RWPE1 (cell line): ENCODE results near the gene C1orf35.

Experiments
- CTCF ChIA-PET: fragments of 350-600 bp; sonication (Branson Sonifier 250); formaldehyde crosslinking; extraction: SDS; loops from one replicate; lab custom pipeline; 2021; lab: Yijun Ruan, JAX
- POLR2A ChIA-PET: fragments of 400-600 bp; formaldehyde crosslinking; extraction: SDS; loops from one replicate; lab custom pipeline; 2020; ENCODE audit warnings: antibody characterized with exemption; ENCODE audit not compliant: low non-redundant PET; lab: Yijun Ruan, JAX
- DNase-seq: peaks from one replicate; pipeline ENCODE4 v3.0.0; 2012; ENCODE audit warnings: low spot score
- H3K27ac ChIP-seq: fragments of 450-650 bp; 2 replicates; pipeline ENCODE4 v1.5.1; 2017
- TF ChIP-seq, protein P1 (sequence below): fragments of 450-650 bp; conservative IDR thresholded peaks from 2 replicates; pipeline ENCODE4 v1.5.1; 2017; ENCODE audit warnings: low read depth, mild to moderate bottlenecking

The C1orf35 gene

DNA sequence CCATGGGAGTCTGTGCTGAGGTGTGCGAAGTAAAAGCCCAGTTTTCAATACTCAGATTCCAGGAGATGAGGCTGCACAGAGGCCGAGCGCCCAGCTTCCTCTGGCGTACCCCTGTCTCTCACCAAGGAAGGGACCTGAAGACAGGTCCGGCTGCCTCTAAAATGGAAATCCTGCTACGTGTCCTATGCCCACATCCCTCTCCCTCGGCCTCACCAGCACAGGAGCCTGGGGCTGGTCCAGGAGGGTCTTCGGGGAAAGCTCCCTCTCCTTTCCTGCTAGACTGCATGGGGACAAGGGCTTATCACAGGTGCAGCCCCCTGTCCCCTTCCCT lies 5.6 kb upstream of the C1orf35 start:
- POLR2A ChIA-PET: no interaction called here
- TF ChIP-seq, protein P1, sequence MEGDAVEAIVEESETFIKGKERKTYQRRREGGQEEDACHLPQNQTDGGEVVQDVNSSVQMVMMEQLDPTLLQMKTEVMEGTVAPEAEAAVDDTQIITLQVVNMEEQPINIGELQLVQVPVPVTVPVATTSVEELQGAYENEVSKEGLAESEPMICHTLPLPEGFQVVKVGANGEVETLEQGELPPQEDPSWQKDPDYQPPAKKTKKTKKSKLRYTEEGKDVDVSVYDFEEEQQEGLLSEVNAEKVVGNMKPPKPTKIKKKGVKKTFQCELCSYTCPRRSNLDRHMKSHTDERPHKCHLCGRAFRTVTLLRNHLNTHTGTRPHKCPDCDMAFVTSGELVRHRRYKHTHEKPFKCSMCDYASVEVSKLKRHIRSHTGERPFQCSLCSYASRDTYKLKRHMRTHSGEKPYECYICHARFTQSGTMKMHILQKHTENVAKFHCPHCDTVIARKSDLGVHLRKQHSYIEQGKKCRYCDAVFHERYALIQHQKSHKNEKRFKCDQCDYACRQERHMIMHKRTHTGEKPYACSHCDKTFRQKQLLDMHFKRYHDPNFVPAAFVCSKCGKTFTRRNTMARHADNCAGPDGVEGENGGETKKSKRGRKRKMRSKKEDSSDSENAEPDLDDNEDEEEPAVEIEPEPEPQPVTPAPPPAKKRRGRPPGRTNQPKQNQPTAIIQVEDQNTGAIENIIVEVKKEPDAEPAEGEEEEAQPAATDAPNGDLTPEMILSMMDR: no peak
- no peak for DNase-seq
- peak overlapping the region; percentile 70 for H3K27ac ChIP-seq
- CTCF ChIA-PET: interaction anchor here (0.9 kb wide), 1 partner anchor 36 kb away, joined by 3 read pairs; no protein-coding TSS in a partner anchor

DNA sequence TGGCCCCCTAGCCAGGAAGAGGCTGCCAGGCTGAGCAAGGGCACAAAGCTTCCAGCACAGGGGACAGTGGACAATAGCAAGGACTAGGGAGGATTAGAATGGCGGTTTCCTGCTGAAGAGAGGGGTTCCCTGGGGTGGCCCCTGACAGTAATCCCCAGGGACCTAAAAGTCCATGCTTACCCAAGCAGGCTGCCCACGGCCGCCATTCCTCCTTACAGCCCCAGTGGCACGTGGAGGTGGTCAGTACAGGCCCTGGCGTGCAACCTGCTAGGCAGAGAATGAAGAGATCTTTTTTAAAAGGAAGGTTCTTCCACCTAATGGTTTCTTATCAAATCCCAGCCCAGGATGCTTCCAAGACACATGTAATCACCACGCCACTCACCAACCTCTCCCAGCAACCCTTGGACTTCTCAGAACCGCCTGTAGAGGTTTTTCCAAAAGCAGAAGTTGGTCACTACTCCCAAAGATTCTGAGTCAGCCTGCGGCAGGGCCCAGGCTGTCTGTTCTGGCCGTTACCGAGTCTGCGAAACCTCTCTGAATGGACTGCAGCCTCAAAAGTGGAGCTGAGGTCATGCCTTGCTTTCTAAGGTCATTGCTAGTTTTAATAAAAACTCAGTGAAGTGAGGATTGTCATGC lies 5.0 kb upstream of the C1orf35 start:
- H3K27ac ChIP-seq: peak overlapping the region; percentile 70
- ChIA-PET CTCF (interaction anchor here (0.5 to 0.9 kb wide), 2 partner anchors 35 to 345 kb away, joined by 3 to 6 read pairs; no protein-coding TSS in a partner anchor), POLR2A (interaction anchor here (0.6 kb wide), 1 partner anchor 350 kb away, joined by 5 read pairs; no protein-coding TSS in a partner anchor)
- no peak for DNase-seq
- TF ChIP-seq, protein P1: no peak

DNA sequence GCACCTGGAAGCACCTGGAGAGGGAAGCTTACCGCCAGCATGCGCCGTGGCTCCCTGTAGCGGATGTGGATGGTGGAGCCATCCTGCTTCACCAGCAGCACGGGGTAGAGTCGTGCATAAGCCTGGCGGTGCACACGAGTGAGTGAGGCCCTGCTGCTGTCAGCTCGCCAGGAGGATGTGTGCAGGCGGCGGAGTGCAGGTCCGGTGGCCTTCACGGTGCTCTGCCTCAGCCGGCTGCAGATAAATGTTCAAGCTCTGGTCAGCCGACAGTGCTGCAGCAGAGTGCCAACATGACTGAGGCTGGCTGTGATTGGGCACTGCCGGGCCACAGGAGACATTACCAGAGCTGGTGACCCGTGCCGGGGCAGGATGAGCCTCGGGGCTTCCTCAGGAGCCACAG lies 4.5 kb upstream of the C1orf35 start:
- ChIA-PET CTCF (interaction anchor here (0.5 kb wide), 1 partner anchor 346 kb away, joined by 6 read pairs; no protein-coding TSS in a partner anchor), POLR2A (interaction anchor here (0.6 kb wide), 1 partner anchor 351 kb away, joined by 5 read pairs; no protein-coding TSS in a partner anchor)

DNA sequence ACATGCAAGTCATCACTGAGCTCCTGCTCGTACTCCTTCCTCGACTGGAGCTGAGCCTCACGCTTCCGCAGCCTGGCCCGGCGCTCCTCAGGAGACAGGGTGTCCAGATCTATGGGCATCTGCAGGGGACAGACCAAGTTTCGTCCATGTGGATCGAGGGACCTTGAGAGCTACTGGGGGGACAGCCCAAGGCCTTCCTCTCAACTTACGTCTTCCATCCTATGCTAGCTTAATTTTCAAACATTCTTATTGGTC lies 3.6 kb upstream of the C1orf35 start:
- TF ChIP-seq, protein P1: no peak

More for the DNA sequence above, 4.5 kb upstream of the C1orf35 start:
- peak overlapping the region; percentile 70 for H3K27ac ChIP-seq
- DNase-seq: no peak
- TF ChIP-seq, protein P1: no peak

DNA sequence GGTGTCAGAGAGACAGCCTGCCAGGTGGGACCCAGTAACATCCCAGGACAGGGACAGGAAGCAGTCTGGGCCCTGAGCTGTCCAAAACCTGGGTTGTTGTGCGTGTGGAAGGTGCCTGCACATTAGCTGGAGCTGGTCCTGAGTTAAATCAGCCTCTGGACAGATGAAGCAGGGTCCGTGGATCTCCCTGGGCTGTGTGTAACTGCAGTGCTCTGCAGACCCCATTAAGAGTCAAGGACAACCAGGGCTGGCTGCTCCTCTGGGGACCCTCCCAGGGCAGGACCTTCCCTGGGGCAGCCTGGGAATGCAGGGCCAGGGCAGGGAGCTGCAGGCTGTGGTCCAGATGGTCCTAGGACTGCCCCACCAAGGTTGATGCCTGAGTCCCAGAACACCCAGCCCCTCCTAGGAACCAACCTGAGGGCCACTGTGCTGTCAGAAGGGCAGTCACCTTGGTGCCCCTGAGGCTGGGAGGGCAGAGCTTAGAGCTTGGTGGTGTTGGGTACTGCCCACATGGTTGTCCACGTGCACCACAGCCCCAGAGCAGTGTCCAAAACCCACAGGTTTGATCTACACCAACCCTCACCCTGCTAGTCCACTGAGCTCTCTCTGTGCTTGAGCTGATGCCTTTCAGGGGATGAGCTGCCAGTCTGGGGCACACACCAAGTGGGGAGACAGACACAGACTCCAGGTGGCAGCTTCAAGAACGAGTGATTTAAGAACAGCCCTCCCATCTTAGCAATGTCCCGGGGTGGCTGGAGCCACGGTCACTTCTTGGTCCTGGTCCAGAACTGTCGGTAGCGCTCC lies 3.1 kb upstream of the C1orf35 start:
- ChIA-PET POLR2A (no interaction called here), CTCF (interaction anchor here (1.3 kb wide), 1 partner anchor 25 kb away, joined by 3 read pairs; no protein-coding TSS in a partner anchor)
- TF ChIP-seq, protein P1: no peak
- H3K27ac ChIP-seq: peak overlapping the region; percentile 84
- DNase-seq: no peak

More for the DNA sequence above, 3.6 kb upstream of the C1orf35 start:
- CTCF ChIA-PET: no interaction called here
- POLR2A ChIA-PET: no interaction called here
- DNase-seq: no peak
- H3K27ac ChIP-seq: peak overlapping the region; percentile 84

DNA sequence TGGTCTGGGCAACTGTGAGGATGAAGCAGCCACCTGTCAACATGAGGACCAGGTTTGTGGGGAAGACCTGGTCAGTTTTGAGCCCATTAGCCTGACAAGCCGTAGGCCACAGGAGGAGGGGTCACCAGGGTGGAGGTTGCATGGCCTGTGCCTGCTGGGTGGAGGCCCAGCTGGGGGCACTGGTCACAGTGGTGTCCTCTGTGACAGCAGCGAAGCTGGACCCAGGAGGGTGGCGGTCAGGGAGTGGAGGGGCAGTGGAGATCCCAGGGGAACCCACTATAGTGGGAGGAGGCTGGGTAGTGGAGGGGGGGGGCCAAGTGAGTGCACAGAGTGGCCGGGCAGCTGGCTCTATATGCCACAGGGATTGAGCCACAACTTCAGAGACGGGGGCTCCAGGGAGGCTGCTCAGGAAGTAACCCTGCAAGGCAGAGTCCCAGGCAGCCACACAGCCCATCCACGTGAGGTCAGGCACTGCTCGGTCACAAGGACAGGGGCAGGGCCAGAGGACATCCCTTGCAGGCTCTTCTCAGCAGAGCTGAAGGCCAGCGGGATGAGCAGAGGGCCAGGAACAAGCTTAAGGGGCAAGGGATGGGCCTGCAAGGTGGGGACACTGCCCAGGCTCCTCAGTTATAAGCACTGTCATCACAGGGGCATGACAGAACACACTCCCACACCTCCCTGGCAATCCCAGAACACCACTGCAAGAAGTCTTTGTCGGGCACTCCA lies 2.3 kb upstream of the C1orf35 start:
- TF ChIP-seq, protein P1: no peak
- peak overlapping the region; percentile 84 for H3K27ac ChIP-seq
- ChIA-PET CTCF (interaction anchor here (1.3 kb wide), 1 partner anchor 25 kb away, joined by 3 read pairs; no protein-coding TSS in a partner anchor), POLR2A (interaction anchor here (0.5 kb wide), 1 partner anchor 353 kb away, joined by 3 read pairs; no protein-coding TSS in a partner anchor)
- DNase-seq: no peak
